Mucosa of descending colon (tissue), 3 donors: ENCODE data around the gene SMAD6. TPM values are rescaled to one million over a fixed set of nuclear protein-coding genes. Genes with fewer than 3 reads are reported as not detected.

Experiments
- ATAC-seq: fragments of 200-7000 bp; cut with Tn5 transposase; one replicate; pipeline ENCODE4 v1.9.1; 2020; ENCODE audit warnings: mild to moderate bottlenecking, moderate library complexity
- DNase-seq, 3 donors: peaks; one replicate each; pipeline ENCODE4 v3.0.0-alpha.2; 2020
- H3K36me3 ChIP-seq: fragments of 200-600 bp; one replicate; pipeline ENCODE4 v1.8.0; 2021; ENCODE audit warnings: low read depth, mild to moderate bottlenecking
- H3K4me1 ChIP-seq: fragments of 200-600 bp; one replicate; pipeline ENCODE4 v1.8.0; 2021; ENCODE audit warnings: low read depth, mild to moderate bottlenecking
- H3K4me3 ChIP-seq: fragments of 200-600 bp; one replicate; pipeline ENCODE4 v1.8.0; 2021; ENCODE audit warnings: mild to moderate bottlenecking
- H3K9me3 ChIP-seq: fragments of 200-600 bp; one replicate; pipeline ENCODE4 v1.8.0; 2021; ENCODE audit warnings: mild to moderate bottlenecking
- intact Hi-C, 2 donors: fragments of 100-400 bp; cut with DNase I in 1 of 2; cut with micrococcal nuclease in 1 of 2; formaldehyde crosslinking; loops; one replicate each; pipeline versions ENCODE4 v1.11.0 to v1.11.1; 2022; cut with DNase I, micrococcal nuclease
- total RNA-seq, 3 donors: library from RNA; stranded (reverse); fragmentation: NEBNext Ultra II Directional in 2 of 3; extraction: Animal tissue kit (Norgen Biotek cat#: 25700) in 2 of 3; gene quantifications; one replicate each; pipeline versions ENCODE4 v1.2.1 to v1.2.4, GENCODE V29; 2021 to 2023
- TF ChIP-seq, protein P1 (sequence below): fragments of 200-600 bp; IDR thresholded peaks from one replicate; pipeline ENCODE4 v1.8.0; 2022; ENCODE audit warnings: antibody characterized with exemption, mild to moderate bottlenecking
- donor health status: DM: no; HTN: no; CAD: no; lungs with moderate emphysema.
- donor health status: DM: no; HTN: no; CAD: no.
- donor health status: DM: no; HTN: yes; CAD: no.

Gene SMAD6
- total RNA-seq, 3 donors from 2014 or later, result 11.5 to 18.5 (median 12.8) TPM

DNA sequence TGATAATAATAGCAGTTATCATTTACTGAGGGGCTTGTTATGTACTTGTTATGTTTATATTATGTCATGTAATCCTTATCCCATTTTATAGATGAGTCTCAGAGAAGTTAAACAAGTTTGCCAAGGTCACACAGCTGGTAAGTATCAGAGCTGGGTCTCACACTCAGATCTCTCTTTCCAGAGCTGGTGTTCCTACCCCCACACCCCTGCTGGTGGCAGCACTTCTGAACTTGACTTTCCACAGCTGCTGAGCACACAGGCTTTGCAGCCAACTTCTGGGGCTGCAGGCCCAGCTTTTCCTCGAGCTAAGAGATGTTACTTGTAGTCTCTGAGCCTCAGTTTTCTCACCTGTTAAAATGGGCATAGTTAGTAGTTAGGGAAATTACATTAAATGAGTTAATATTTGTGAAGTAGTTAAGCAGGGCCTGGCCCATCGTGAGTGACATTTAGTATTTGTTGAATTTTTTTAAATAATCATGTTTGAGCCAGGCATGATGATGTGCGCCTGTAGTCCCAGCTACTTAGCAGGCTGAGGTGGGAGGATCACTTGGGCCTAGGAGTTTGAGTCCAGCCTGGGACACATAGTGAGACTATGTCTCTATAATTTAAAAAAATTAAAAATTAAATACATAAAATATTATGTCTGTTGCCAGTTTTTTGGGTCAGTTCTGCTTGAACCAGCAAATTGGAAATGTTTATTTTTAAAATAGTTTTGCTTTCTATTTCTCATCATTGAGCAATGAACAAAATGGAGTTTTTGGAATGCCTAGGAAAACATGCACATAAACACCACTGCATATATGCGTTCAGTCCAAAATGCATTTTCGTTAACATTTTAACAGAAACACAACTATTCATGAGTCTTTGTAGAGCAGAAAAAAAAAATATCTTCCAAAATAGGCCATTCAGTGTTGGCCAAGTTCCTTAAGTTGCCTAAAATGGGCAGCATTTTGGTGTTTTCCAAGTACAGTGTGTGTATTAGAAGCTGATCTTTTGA is 87.3 kb downstream of the SMAD6 start:
- H3K4me1 ChIP-seq, result no peaks in the 10 kb centered on the region
- DNase-seq, result peak in 2 of 3 donors; percentile 50 to 55
- no peaks in the 10 kb centered on the region for H3K36me3 ChIP-seq
- H3K4me3 ChIP-seq, result no peak overlapping the region
- intact Hi-C loops, result loop anchor here (10.0 kb wide), 2 partner anchors 45 to 55 kb away; no protein-coding TSS in a partner anchor
- peak; percentile 74 for ATAC-seq
- no peaks in the 10 kb centered on the region for H3K9me3 ChIP-seq
- TF ChIP-seq, protein P1, sequence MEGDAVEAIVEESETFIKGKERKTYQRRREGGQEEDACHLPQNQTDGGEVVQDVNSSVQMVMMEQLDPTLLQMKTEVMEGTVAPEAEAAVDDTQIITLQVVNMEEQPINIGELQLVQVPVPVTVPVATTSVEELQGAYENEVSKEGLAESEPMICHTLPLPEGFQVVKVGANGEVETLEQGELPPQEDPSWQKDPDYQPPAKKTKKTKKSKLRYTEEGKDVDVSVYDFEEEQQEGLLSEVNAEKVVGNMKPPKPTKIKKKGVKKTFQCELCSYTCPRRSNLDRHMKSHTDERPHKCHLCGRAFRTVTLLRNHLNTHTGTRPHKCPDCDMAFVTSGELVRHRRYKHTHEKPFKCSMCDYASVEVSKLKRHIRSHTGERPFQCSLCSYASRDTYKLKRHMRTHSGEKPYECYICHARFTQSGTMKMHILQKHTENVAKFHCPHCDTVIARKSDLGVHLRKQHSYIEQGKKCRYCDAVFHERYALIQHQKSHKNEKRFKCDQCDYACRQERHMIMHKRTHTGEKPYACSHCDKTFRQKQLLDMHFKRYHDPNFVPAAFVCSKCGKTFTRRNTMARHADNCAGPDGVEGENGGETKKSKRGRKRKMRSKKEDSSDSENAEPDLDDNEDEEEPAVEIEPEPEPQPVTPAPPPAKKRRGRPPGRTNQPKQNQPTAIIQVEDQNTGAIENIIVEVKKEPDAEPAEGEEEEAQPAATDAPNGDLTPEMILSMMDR, result no peak

DNA sequence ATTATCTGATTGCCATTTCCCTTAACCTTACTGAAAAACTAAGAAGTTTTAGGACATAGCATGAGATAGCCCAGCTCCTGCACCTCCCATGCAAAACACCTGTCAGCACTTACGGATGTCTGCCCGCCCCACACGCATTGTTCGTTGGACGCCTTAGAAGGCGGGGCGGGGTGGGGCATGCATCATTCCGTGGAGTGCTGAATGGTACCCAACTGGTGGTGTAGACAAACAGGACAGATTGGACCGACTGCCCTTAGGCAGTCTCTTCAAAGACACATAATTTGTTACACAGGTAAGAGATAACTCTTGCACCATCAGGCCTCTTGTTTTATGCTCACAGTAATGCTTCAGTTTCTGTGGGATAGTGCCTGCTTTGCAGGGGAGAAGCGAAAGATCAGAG is 93.8 kb downstream of the SMAD6 start:
- ATAC-seq (peak; percentile 69), DNase-seq (peak in 1 of 3 donors; percentile 31)
- Histone ChIP-seq H3K4me3 (no peak overlapping the region), H3K9me3 (no peaks in the 10 kb centered on the region), H3K36me3 (no peaks in the 10 kb centered on the region), H3K4me1 (no peaks in the 10 kb centered on the region)
- intact Hi-C loops, result no loop called here
- TF ChIP-seq, protein P1, result no peak

DNA sequence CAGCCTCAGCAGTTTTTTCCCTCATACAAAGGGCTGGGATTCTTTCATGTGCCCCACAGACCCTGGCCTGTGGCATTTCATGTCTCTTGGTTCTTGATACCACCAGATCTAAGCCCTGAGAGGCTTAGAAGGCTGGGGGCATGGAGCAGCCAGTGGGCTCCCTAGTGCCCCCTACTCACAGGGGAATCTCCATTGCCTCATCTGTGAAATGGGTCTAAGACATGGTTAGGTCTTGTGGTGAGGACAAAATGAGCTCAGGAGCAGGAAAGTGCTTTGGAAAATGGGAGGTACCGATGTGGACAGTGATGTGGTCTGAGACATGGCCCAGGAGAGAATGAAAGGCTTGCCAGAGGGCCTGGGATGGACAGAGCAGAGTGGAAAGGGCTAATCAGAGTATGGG is 94.3 kb downstream of the SMAD6 start:
- DNase-seq (no peak), ATAC-seq (no peak)

DNA sequence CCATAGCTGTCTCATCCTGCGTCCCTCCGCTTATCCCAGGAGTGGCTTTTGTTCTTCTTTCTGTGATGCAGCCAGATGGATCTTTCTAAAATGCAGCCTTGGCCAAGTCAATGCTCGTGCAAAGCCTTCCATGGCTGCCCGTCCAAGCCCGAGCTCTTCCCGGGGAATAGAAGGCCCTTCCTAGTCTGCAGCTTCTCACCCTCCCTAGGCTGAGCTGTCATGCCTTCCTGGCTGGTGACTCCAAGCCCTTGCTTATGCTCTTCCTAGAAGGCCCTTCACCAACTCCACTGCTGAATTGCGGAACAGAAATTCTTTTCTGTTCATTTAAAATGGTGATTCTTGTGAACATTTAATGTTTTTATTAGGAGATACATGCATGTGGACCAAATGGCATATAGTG is 95.9 kb downstream of the SMAD6 start:
- ATAC-seq (no peak), DNase-seq (no peak)
- Histone ChIP-seq H3K4me3 (no peak overlapping the region), H3K36me3 (no peaks in the 10 kb centered on the region), H3K9me3 (no peaks in the 10 kb centered on the region), H3K4me1 (peaks cover 9% of the 10 kb centered on the region)
- TF ChIP-seq, protein P1, result no peak
- intact Hi-C loops, result no loop called here

More for the DNA sequence above, 94.3 kb downstream of the SMAD6 start:
- H3K4me3 ChIP-seq, result no peak overlapping the region
- no peaks in the 10 kb centered on the region for H3K9me3 ChIP-seq
- no peaks in the 10 kb centered on the region for H3K4me1 ChIP-seq
- TF ChIP-seq, protein P1, result no peak
- H3K36me3 ChIP-seq, result no peaks in the 10 kb centered on the region
- intact Hi-C loops, result no loop called here

DNA sequence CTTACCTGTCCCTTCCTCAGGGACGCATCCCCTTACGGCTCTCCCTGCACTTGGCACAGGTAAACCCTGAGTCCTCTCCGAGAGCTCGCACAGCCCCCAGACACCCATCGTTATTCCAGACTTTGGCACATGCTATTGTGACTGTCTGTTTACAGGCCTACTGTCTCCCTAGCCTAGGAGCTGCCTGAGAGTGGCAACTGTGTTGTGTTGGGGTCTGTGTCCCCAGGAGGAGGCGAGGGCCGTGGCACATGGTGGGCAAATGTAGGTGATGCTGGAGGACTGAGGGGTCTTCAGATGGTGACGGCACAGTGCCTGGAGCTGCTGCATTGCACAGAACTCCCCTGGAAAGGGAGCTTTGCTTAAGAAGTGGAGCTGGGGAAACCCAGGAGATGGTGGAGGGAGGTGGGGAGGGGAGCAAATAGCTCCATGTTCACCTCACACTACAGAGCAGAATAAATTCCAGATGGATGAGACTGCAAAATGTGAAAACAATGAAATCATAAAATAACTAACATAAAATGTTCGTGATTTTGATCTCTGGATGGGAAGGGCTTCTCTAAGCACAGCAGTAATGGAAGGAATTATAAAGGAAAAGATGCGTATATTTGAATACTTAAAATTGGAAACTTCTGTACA is 96.5 kb downstream of the SMAD6 start:
- TF ChIP-seq, protein P1, result no peak
- DNase-seq (no peak), ATAC-seq (no peak)
- no peak overlapping the region for H3K4me3 ChIP-seq
- intact Hi-C loops, result no loop called here
- H3K36me3 ChIP-seq, result no peaks in the 10 kb centered on the region
- no peaks in the 10 kb centered on the region for H3K9me3 ChIP-seq
- peaks cover 14% of the 10 kb centered on the region for H3K4me1 ChIP-seq
